Chondrocyte (in vitro differentiated cells): Measurements from ENCODE around the gene S100A14. TPM values are rescaled to one million over a fixed set of nuclear protein-coding genes. Genes with fewer than 3 reads are reported as not detected.

Experiments
- DNase-seq: peaks from one replicate; pipeline ENCODE4 v3.0.0; 2021; ENCODE audit warnings: mixed read lengths, low spot score
- H3K27ac Mint-ChIP-seq: one replicate; pipeline ENCODE4 v1.8.0; 2021; ENCODE audit warnings: mild to moderate bottlenecking, moderate library complexity, mixed read lengths; ENCODE audit not compliant: unreplicated experiment
- H3K27me3 Mint-ChIP-seq: 2 replicates; pipeline ENCODE4 v1.8.0; 2021; ENCODE audit warnings: low read depth, mixed read lengths
- H3K36me3 Mint-ChIP-seq: 2 replicates; pipeline ENCODE4 v1.8.0; 2021; ENCODE audit warnings: low read depth, mixed read lengths
- H3K4me1 Mint-ChIP-seq: 2 replicates; pipeline ENCODE4 v1.8.0; 2021; ENCODE audit warnings: low read depth, mild to moderate bottlenecking, mixed read lengths
- H3K4me3 Mint-ChIP-seq: one replicate; pipeline ENCODE4 v1.8.0; 2021; ENCODE audit warnings: mild to moderate bottlenecking, moderate library complexity, mixed read lengths; ENCODE audit not compliant: unreplicated experiment
- H3K9me3 Mint-ChIP-seq: 2 replicates; pipeline ENCODE4 v1.8.0; 2021; ENCODE audit warnings: low read depth, mixed read lengths
- total RNA-seq: library from RNA; stranded (reverse); gene quantifications from 3 replicates; pipeline ENCODE4 v1.2.1, GENCODE V29; 2021
- TF ChIP-seq, protein P1 (sequence below): fragments of 200-600 bp; sonication (generic); IDR thresholded peaks from 2 replicates; pipeline ENCODE4 v1.5.0; 2021; ENCODE audit warnings: antibody characterized with exemption, mild to moderate bottlenecking, moderate library complexity

Gene S100A14
- total RNA-seq, 1 donor from 2014 or later: not detected

DNA sequence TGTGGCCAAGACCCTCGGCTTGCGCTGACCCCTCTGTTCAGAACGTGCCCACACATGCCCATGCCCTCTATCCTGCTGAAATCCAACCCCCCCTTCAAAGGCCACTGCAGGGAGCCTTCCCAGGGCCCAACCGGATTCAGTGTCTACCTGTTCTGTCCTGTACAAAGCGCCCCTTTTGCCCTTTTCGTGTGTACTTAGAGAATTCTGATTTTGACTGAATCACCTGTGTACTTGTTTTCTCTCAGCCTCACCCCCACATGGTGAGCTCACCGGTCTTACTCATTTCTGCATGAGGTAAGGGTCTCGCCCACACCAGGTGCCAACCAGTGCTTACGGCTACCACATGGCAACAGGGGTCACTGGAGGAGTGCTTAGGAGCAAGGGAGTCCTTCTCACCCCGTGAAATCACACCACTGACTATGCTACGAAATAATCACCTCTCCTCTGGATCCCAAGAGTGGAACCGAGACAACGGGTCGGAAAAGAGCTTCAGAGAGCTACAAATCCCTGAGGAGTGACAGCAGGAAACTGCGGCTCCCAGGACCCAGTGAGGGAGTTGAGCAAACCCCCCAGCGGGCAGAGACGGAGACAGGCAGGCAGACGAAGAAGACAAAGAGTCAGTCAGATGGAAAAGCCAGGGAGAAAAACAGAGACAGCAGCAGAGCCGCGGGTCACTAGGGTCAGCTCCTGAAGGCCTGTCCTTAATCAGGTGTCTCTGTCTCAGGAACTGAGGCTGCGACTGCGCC, 48.3 kb downstream of the S100A14 start:
- TF ChIP-seq, protein P1, sequence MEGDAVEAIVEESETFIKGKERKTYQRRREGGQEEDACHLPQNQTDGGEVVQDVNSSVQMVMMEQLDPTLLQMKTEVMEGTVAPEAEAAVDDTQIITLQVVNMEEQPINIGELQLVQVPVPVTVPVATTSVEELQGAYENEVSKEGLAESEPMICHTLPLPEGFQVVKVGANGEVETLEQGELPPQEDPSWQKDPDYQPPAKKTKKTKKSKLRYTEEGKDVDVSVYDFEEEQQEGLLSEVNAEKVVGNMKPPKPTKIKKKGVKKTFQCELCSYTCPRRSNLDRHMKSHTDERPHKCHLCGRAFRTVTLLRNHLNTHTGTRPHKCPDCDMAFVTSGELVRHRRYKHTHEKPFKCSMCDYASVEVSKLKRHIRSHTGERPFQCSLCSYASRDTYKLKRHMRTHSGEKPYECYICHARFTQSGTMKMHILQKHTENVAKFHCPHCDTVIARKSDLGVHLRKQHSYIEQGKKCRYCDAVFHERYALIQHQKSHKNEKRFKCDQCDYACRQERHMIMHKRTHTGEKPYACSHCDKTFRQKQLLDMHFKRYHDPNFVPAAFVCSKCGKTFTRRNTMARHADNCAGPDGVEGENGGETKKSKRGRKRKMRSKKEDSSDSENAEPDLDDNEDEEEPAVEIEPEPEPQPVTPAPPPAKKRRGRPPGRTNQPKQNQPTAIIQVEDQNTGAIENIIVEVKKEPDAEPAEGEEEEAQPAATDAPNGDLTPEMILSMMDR: no peak
- peaks cover 61% of the 10 kb centered on the region for H3K4me1 Mint-ChIP-seq
- DNase-seq: no peak
- H3K36me3 Mint-ChIP-seq: no peaks in the 10 kb centered on the region
- H3K27ac Mint-ChIP-seq: peak overlapping the region; percentile 99
- peak overlapping the region; percentile 49 for H3K4me3 Mint-ChIP-seq
- H3K9me3 Mint-ChIP-seq: no peaks in the 10 kb centered on the region
- H3K27me3 Mint-ChIP-seq: no peaks in the 10 kb centered on the region

DNA sequence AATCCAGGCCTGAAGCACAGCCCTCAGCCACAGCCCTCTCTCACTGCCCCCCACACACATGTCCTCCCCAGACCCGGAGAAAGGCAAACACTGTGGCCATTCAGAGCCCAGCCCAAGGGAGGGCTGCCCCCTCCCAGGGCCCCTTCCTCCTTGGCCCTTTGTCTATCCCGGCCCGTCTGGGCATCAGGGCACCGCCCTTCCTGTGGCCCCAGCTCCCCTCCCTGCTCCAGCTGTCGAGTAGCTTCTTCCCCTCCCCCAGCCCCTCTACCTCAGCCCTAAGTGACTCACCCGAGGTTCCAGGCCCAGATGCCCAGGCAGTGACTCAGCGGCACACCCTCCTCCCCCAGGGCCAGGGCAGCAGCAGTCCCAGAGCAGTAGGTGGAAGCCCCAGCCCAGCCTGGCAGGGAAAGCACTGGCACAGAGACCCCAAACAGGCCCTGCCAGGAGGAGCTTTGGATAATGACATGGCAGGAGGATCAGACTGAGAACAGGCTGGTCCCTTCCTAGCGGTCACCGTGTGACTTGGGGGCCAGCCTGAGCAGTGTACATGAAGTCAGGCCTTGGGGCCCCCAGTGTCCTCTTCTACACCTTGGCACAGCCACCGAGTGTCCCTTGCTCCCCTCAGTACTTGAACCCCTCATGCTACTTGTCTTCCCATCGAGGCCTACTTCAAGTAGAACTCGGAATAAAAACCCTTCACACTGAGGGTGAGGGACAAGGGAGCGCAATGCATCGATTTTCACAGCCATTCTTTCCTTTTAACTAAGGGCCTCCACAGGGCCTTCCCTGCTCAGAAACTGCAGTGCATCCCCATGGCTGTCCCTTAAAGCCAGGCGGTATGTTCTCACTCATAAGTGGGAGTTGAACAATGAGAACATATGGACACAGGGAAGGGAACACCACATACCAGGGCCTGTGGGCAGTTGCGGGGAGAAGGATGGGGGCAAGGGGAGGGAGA, 49.4 kb downstream of the S100A14 start:
- H3K27ac Mint-ChIP-seq: peak overlapping the region; percentile 100
- no peaks in the 10 kb centered on the region for H3K36me3 Mint-ChIP-seq
- H3K27me3 Mint-ChIP-seq: no peaks in the 10 kb centered on the region
- H3K9me3 Mint-ChIP-seq: no peaks in the 10 kb centered on the region
- peak; percentile 98 for DNase-seq
- H3K4me3 Mint-ChIP-seq: no peak overlapping the region
- H3K4me1 Mint-ChIP-seq: peaks cover 53% of the 10 kb centered on the region
- TF ChIP-seq, protein P1: peak; percentile 21

DNA sequence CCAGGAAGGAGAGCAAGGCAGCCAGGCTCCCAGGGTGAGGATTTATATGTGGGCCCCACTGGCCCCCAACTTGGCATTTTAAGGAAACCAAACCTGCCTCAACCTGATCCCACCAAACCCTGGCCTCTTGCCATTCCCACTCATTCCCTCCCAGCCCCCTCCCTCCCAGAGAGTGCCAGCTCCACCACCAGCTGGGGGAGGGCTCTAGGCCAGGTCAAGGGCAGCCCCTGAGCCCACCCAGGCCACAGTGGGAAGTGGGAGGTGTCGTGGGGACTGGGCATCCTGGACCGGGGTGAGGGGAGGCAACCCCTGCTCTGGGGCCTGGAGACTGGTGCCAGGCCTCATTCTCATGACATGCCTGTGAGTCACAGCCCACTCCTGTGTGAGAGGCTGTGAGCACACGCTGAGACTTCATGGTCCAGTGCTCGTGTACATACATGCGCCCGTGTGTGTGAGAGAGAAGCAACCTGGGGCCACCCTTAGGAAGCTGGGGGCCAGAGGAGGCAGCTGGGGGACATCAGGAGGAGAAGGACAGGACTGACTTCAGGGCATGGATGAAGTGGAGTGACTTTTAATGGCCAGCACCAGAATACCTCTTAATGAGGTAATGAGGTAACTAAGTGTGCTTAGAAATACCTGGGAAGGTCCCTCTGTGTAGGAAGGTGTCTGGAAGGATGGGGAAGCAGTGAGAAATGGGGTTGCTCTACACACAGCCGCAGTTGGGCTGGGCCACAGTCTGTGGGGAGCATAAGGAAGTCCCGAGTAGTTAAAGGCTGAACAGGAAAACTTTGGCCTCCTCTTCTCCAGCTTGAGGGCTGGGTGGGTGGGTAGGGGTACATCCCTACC, 50.4 kb downstream of the S100A14 start, which contains the start of gene S100A2:
TSS of gene S100A2 (minus strand) at position 316 of the 846 bp plus-strand sequence. CDS start 1,967 bp downstream, outside the sequence.
- TF ChIP-seq, protein P1: no peak
- DNase-seq: no peak
- H3K27ac Mint-ChIP-seq: peak within 1 kb of the TSS; percentile 100
- H3K27me3 Mint-ChIP-seq: no peaks in the 10 kb centered on the region
- no peaks in the 10 kb centered on the region for H3K9me3 Mint-ChIP-seq
- peaks cover 54% of the 10 kb centered on the region for H3K4me1 Mint-ChIP-seq
- H3K36me3 Mint-ChIP-seq: no peaks in the 10 kb centered on the region
- H3K4me3 Mint-ChIP-seq: peak within 1 kb of the TSS; percentile 56

Other genes starting within 250 kb of the S100A14 start
- gene S100A12, start 240.7 kb downstream of the S100A14 start, total RNA-seq: not detected in 3 replicates
- not detected in 3 replicates for gene S100A8, start 225.3 kb downstream of the S100A14 start, total RNA-seq
- not detected in 3 replicates for gene S100A7A, start 199.8 kb downstream of the S100A14 start, total RNA-seq
- gene S100A7, start 155.7 kb downstream of the S100A14 start, total RNA-seq: not detected in 3 replicates
- gene S100A6, start 80.3 kb downstream of the S100A14 start, total RNA-seq: 1.4 to 12.1 TPM (median 10.9 TPM) in 3 replicates
- gene S100A5, start 75.4 kb downstream of the S100A14 start, total RNA-seq: 0.47 to 0.94 TPM in 2 of 3 replicates, not detected in the other
- 331 to 404 TPM (median 388 TPM) in 3 replicates for gene S100A4, start 70.5 kb downstream of the S100A14 start, total RNA-seq
- 6.5 to 10.8 TPM (median 8.7 TPM) in 3 replicates for gene S100A3, start 67.1 kb downstream of the S100A14 start, total RNA-seq
- gene S100A2, start 50.5 kb downstream of the S100A14 start, total RNA-seq: 15.4 to 22.2 TPM (median 18.9 TPM) in 3 replicates
- 111 to 122 TPM (median 115 TPM) in 3 replicates for gene S100A16, start 3.2 kb downstream of the S100A14 start, total RNA-seq
- 98.2 to 113 TPM (median 98.4 TPM) in 3 replicates for gene S100A13, start 11.2 kb upstream of the S100A14 start, total RNA-seq
- gene S100A1, start 12.1 kb upstream of the S100A14 start, total RNA-seq: 1.2 to 1.5 TPM (median 1.3 TPM) in 3 replicates
- gene CHTOP, start 17.7 kb upstream of the S100A14 start, total RNA-seq: 44.4 to 56.9 TPM (median 47.9 TPM) in 3 replicates
- gene SNAPIN, start 42.4 kb upstream of the S100A14 start, total RNA-seq: 31.1 to 41.8 TPM (median 35.9 TPM) in 3 replicates
- 120 to 164 TPM (median 122 TPM) in 3 replicates for gene ILF2, start 54.7 kb upstream of the S100A14 start, total RNA-seq
- gene NPR1, start 62.4 kb upstream of the S100A14 start, total RNA-seq: 0.21 to 0.27 TPM in 2 of 3 replicates, not detected in the other
- 48.6 to 61.0 TPM (median 49.1 TPM) in 3 replicates for gene INTS3, start 111.7 kb upstream of the S100A14 start, total RNA-seq
- gene SLC27A3, start 159.1 kb upstream of the S100A14 start, total RNA-seq: 10.6 to 16.6 TPM (median 11.6 TPM) in 3 replicates